GM21367 (cell line): ENCODE results near the gene DYRK1A.

ENCODE experiments used
- ATAC-seq: cut with Tn5 transposase; IDR thresholded peaks from one replicate; pipeline ENCODE4 v1.9.1; 2021; ENCODE audit not compliant: unreplicated experiment

Gene DYRK1A

DNA sequence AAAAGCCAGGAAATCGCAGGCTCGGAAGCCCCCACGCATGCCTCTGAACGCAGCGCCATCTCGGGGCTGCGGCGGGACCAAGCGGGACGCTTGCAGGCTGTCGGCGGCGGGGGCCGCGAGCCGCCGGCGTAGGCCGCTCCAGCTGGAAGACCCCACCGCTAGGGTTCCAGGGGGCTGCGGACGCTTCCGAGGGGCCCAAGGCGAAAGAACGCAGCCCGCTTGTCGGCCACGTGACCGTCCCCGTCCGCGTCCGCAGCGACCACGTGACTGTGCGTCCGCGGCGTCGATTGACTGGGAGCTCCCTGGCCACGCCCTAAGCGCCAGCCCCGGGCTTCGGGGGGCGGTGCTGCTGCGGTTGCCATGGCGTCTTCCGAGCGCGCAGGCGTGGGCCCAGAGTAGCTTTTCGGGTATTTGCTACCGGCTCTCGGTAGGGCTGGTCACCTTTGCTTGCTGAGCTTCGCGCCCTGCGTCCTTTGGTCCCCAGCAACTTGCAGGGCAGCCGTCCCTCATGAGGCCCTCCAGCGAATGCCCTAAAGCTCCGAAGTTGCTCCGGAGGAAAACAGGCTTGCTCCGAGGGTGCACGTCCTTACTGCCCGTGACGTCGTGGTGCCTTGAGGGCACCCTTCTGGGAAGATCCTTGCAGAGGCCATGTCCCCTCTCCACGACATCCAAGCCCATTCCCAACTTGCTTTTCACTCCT lies 197.2 kb downstream of the DYRK1A start:
- peak; percentile 71 for ATAC-seq

DNA sequence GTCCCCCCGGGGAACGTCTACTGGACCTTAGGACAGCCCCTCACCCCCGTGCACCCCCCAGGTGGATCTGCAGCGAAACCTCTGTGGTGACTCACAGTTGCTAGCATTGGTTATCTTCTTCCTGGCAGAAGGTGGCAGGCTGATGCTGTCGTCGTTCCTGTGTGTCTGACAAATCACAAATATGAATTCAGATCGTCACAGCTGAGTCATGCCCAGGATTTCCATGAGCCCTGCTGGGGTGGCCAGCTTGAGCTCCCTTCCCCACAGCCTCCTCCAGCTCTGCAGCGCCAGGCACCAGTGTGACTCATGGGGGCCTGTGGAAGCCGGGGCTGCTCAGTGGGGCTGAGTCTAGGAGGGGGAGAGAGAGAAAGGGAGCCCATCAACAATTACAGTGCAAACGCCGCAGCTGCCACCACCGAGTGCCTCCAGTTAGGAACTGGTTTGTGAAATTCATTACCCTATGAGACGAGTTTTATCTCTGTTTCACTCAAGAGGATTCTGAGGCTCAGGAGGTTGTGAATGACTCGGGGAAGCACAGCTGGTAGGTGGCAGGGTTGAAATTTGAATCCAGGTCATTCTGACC lies 197.9 kb downstream of the DYRK1A start:
- peak; percentile 45 for ATAC-seq

DNA sequence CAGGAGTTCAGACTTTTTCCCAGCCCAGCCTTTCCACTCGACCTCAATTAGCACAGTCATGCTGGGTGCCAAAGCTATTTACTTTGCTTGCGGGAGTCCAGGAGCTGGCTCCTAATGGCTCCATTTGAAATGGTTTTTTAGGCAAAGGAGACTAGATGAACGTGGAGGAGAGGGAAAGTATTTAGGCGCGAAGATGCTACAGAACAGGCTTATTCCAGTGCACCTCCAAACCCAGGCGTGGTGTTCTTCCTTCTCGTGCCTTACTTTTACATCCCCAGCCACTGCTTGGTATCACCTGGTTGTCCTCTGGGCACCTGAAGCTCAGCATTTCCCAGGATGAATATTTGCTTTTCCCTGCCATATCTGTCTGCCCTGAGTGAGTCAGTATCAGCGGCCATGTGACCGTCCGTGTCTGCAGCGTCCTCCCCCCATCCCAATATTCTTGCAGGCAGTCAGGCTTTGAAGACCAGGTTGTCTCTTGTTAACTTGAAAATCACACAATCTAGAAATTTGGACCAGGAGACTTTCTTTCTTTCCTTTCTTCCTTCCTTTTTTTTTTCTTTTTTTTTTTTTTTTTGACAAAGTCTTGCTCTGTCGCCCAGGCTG lies 198.5 kb downstream of the DYRK1A start:
- no peak for ATAC-seq

DNA sequence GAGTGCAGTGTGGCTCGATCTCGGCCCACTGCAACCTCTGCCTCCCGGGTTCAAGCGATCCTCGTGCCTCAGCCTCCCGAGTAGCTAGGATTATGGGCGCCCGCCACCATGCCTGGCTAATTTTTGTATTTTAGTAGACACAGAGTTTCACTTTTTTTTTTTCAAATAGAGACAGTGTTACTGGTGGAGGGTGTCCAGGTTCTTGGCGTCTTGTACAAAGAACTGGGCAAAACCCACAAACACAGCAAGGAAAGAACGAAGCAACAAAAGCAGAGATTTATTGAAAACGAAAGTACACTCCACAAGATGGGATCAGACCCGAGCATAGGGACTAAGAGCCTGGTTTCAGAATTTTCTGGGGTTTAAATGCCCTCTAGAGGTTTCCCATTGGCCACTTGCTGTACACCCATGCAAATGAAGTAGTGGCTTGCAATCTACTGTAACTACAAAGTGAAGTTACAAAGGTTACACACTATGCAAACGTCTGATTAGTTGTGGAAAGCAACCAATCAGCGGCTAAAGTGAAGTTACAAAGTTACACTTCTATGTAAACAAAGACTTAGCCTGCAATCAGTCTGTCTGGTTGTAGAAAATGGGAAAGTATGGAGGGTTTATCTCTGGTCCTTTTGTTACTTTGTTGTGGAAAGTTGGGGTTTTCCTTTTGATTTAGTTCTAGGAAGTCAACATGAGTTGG lies 199.1 kb downstream of the DYRK1A start:
- ATAC-seq = no peak

DNA sequence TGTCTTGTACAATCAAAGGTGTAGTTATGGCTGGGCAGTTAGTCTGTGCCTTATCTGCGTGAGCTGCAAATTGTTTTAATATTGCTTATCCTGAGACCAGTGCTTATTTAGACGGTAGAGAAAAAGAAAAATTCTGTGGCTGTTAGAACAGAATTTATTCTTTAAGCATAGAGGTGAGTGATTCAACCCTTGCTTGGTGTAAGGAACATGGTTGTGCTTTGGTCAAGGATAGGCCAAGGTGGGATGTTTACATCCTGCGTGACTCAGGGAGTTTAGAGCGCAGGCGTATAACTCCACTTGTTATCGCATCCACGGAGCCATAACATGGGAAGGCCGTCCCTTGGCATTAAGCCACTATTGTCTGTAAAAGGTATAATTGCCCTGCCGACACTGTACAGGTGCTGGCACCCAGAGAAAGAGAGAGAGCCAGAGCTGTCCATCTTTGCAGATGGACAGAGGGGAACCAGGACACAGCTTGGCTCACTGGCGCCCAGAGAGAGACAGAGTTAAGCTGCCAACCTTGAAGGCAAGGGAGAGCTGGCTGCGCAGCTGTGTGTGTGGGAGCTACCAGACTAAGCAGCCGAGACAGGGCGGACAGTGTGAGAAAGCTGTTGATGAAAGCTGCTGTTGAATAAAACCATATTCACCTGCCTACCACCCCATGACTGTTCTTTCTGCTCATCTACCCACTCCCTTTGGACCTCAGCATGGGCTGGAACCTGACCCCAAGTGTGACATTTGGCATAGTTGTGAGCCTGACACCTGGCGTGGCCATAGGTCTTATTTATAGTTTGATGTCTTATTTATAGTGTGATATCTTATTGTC lies 200.4 kb downstream of the DYRK1A start:
- no peak for ATAC-seq

DNA sequence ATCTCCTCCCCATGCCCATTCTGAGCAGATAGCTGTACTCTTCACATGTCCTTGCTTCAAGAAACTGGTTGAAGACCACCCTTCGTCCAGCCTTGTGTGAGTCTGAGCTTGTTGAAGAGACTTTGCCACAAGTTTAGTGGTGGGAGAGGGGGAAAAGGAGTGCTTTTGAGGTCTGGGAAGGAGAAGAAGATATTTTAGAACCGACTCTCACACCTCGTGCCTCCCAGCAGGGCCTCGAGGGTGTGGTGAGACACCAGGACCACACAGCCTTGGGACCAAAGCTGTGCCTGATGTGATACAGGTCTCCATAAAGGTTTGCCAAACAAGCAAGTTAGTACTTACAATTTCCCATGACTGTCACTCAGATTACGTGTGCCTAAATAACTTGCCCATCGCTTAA lies 201.8 kb downstream of the DYRK1A start:
- no peak for ATAC-seq

DNA sequence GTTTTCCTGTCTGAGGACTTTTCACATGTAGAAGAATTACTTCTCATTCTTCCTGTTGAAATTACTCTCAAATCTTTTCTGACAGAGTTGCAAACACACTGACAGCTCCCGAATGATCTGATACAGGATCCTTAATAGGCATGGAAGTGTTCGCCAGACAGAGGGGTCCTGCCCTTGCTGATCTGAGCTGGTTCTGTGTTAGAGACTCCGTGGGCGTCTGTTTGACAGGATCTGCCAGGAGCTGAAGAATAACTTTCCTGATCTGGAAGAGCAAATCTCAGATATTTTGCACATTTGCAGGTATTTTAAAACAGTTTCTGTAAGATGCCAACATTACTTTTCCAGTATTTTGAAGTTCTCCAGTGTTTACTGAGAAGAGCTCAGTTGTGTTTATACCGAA lies 202.3 kb downstream of the DYRK1A start:
- no peak for ATAC-seq

DNA sequence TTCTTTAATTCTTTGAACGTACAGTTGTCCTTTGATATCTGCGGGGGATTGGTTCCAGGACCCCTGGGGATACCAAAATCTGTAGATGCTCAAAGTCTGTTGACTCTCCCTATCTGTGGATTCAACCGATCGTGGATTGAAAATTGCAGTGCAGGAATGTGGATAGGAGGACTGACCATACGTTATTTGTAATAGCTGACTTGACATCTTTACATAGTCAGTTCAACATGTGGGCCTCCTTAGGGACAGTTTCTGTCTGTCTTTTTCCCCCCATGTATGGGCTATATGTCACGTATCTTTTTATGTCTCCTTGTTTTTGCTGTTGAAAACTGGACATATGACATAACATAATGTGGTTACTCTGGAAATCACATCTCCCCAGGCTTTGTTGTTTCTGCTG lies 204.9 kb downstream of the DYRK1A start:
- ATAC-seq = no peak

DNA sequence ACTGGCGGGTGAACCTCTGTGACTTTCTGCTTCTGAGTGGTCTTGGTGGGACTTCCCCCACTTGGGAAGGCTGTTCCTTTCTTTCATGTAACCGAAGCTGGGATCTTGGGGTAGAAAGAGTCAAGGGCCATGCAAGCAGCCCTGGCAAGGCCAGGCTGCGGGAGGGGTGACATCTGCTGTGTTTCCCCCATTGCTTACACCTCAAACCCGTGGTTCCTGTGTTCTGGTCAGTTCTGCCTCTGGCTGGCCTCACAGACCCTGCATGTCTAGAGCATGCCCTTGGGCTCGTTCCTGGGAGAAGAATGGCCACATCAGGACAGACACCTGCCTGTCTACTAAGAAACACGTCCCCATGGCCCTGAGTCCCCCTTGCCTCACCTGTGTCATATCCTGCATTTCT lies 207.7 kb downstream of the DYRK1A start:
- ATAC-seq = no peak

DNA sequence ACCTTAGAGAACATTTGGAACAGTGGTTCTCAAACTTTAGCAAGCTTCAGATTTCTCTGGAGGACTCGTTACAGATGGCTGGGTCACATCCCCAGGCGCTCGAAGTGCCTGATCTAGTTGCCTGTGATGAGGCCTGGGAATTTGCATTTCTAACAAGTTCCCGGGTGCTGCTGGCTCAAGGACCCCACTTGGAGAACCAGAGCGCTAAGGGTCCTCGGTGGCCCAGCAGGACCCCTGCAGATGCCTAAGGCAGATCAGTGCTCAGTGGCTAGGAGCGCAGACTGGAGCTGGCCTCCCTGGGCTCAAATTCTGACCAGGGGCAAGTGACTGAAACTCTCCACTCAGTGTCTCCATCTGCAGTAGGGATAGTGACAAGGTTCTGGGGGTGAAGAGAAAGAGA lies 208.2 kb downstream of the DYRK1A start:
- ATAC-seq = no peak

DNA sequence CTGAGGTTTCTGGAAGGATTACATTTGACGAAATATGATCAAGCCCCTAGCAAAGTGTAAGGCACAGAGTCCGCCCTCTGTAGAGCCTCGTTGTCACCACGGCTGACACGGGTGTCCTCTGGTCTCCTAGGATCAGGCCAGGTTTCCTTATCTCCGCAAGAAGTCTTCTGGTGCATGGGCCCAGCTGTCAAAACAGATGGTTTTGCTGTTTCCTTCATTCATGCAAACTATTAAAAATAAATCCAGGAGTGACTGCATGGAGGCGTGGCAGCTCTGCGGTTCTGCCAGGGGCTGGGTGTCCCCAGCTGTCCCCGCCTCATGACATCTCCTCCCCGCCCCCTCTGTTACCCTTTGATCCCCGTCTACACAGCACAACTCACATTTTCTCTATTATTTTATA lies 209.0 kb downstream of the DYRK1A start:
- no peak for ATAC-seq
